Gastroesophageal sphincter (tissue), 3 donors: ENCODE data around the gene SPATA25.

Source experiments
- CTCF ChIP-seq, 4 experiments: fragments of 200-600 bp in 2 of 4; fragments of 450-650 bp in 2 of 4; sonication (generic) in 1 of 4; IDR thresholded peaks; one replicate each; pipeline ENCODE4 v1.5.1; 2017 to 2019; ENCODE audit warnings: antibody characterized with exemption in 4 of 4, mild to moderate bottlenecking in 2 of 4, moderate library complexity in 2 of 4
- EP300 ChIP-seq: sonication (generic); formaldehyde crosslinking; IDR thresholded peaks from one replicate; pipeline ENCODE4 v1.6.1; 2017; ENCODE audit warnings: antibody characterized with exemption, mild to moderate bottlenecking
- POLR2A ChIP-seq, 2 donors: fragments of 450-650 bp; IDR thresholded peaks; one replicate each; pipeline ENCODE4 v1.6.1; 2017; ENCODE audit warnings: antibody characterized with exemption in 2 of 2, mild to moderate bottlenecking in 2 of 2, moderate library complexity in 1 of 2
- POLR2AphosphoS5 ChIP-seq: sonication (generic); formaldehyde crosslinking; IDR thresholded peaks from one replicate; pipeline ENCODE4 v1.6.1; 2017; ENCODE audit warnings: antibody characterized with exemption

- no peak for TF ChIP-seq CTCF (IDR thresholded peaks at IDR 0.05)
- no peak for TF ChIP-seq EP300
- no peak for TF ChIP-seq POLR2A (IDR thresholded peaks at IDR 0.05)
- TF ChIP-seq POLR2AphosphoS5, result peak; percentile 43
These were observed 48.1 kb upstream of the SPATA25 start for GRCh38 chr20:45935416-45936046.
